Purkinje cell (primary cell): Measurements from ENCODE around the gene SLC47A1. TPM values are rescaled to one million over a fixed set of nuclear protein-coding genes. Genes with fewer than 3 reads are reported as not detected.

ENCODE experiments used
- polyA plus RNA-seq: library from polyadenylated mRNA; unstranded; fragments of >200 nt; fragmentation: Nextera tagmentation; gene quantifications from 2 replicates; pipeline ENCODE4 v1.2.1, GENCODE V29; 2014

Gene SLC47A1
- polyA plus RNA-seq: 10.7 and 13.7 TPM in 2 replicates

GRCh38 chr17:19533718-19534561 lies at the start of gene SLC47A1:
Gene SLC47A1 (plus strand): TSS chr17:19533854. CDS start chr17:19533940, 86 bp downstream.

Other genes with a start within 250 kb of the SLC47A1 start
- gene B9D1, start 171.1 kb upstream of the SLC47A1 start, polyA plus RNA-seq: 38.4 and 66.4 TPM in 2 replicates
- gene MAPK7, start 155.4 kb upstream of the SLC47A1 start, polyA plus RNA-seq: 0.24 and 4.3 TPM in 2 replicates
- 0.53 TPM in 1 of 2 replicates, not detected in the other for gene MFAP4, start 146.7 kb upstream of the SLC47A1 start, polyA plus RNA-seq
- 12.4 and 12.7 TPM in 2 replicates for gene RNF112, start 122.6 kb upstream of the SLC47A1 start, polyA plus RNA-seq
- gene ALDH3A2, start 114.9 kb downstream of the SLC47A1 start, polyA plus RNA-seq: 34.1 and 49.0 TPM in 2 replicates
- not detected in 2 replicates for gene SLC47A2, start 182.7 kb downstream of the SLC47A1 start, polyA plus RNA-seq
- gene ALDH3A1, start 214.4 kb downstream of the SLC47A1 start, polyA plus RNA-seq: not detected in 2 replicates